Liver (tissue), 3 donors: ENCODE results near the gene TBC1D14.

Experiments
- RAD21 ChIP-seq, 2 donors: IDR thresholded peaks; 2 replicates each; pipeline ENCODE4 v1.6.1; 2016; ENCODE audit warnings: antibody characterized with exemption in 2 of 2, mild to moderate bottlenecking in 2 of 2
- YY1 ChIP-seq: IDR thresholded peaks from 2 replicates; pipeline ENCODE4 v1.6.1; 2016; ENCODE audit warnings: antibody characterized with exemption, mild to moderate bottlenecking
- TF ChIP-seq, protein P1 (sequence below): fragments of 150-350 bp; IDR thresholded peaks from 2 replicates; pipeline ENCODE4 v1.5.1; 2017; ENCODE audit warnings: improper control_type of control experiment, low read depth, low read length; ENCODE audit not compliant: missing input control
- donor health status: healthy.
- donor health status: healthy.

DNA sequence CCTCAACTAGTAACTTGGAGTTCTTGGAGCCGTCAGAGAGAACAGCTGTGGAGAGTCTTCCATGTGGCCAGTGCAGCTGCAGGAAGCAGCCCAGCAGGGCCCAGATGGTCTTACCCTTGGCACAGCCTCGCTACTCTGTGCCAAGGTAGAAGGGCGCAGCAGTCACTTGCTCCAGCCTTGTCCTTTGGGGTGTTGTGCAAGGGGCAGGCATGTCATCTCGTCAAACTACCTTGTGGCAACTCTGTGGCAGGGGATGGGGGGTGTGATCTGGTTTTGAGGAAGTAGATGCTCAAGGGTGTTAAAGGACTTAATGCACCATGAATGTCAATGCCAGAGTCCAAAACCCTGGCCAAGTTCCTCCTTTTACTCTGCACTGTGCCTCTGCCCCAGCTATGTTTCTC is 34.2 kb upstream of the TBC1D14 start:
- TF ChIP-seq YY1 (no peak), RAD21 (IDR thresholded peaks at IDR 0.05) (no peak)
- TF ChIP-seq, protein P1, sequence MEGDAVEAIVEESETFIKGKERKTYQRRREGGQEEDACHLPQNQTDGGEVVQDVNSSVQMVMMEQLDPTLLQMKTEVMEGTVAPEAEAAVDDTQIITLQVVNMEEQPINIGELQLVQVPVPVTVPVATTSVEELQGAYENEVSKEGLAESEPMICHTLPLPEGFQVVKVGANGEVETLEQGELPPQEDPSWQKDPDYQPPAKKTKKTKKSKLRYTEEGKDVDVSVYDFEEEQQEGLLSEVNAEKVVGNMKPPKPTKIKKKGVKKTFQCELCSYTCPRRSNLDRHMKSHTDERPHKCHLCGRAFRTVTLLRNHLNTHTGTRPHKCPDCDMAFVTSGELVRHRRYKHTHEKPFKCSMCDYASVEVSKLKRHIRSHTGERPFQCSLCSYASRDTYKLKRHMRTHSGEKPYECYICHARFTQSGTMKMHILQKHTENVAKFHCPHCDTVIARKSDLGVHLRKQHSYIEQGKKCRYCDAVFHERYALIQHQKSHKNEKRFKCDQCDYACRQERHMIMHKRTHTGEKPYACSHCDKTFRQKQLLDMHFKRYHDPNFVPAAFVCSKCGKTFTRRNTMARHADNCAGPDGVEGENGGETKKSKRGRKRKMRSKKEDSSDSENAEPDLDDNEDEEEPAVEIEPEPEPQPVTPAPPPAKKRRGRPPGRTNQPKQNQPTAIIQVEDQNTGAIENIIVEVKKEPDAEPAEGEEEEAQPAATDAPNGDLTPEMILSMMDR, result no peak
